HG03103 (cell line): ENCODE measurements around the gene MAD1L1.

ENCODE experiments used
- ATAC-seq: cut with Tn5 transposase; IDR thresholded peaks from one replicate; pipeline ENCODE4 v1.9.1; 2021; ENCODE audit warnings: low read depth; ENCODE audit not compliant: unreplicated experiment

MAD1L1 gene

GRCh38 chr7:1853986-1854865, 378.5 kb downstream of the MAD1L1 start:
- ATAC-seq = no peak

DNA sequence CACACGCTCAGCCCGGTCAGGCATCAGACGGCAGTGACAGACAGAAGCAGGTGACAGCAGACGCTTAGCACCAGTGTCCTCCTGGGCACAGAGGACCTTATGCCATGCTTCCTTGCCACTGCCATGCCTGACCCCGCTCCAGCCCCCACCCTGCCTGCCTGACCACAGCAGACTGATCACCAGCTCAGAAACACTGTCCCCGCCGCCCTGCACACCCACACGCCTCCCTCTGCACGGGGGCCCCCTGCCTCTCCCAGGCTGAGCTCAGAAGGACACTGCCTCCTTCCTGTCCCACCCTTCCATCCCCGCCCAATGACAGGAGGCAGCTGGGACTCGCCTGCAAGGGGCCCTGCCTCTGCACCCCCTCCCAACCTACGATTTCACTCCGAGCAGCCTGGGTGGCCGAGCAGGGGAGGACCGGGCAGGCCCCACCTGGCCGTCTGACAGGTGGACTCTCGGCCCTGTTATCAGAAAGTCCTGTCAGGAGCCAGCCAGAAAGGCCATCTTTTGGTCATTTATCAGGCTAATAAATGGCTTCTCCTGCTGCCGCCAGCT, 379.2 kb downstream of the MAD1L1 start:
- ATAC-seq = no peak

DNA sequence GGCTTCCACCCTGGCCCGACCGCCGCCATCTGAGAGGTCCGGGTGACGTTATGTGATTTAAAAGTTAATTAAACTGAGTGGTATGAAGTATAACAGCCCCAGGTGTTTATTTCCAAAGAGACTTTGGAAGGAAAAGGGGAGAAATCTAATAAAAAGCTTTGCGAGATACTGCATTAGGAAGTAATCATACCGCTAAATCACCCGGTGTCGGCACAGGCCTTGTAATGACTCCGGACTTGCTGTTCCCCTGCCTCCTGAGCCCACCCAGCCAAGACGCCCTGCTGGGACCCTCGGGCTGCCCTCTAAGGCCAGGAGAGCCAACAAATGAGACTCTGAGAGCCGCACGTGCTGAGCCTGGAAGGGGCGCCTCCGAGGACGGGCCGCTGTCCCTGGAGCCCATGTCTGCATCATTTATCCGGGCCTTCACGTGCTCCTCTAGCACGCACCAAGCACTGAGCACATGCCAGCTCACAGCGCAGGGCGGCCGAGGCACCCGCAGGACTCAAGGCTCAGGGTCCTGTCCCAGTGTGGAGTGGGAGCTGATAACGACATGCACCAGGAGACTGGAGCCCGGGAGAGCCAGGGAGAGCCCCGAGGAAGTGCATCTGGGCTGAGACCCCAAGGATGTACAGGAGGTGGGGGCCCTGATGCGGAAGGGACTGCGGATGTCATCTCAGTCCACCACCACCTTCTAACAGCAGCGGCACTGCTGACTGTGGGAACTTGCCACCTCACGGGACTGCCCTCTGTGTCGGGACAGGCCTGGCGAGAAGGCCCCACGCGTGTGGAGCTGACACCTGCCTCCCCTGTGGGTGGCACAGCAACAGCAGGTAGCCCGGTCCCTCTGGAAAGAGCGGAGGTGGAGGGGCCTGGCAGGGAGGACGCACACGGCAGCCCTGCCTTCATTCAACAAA, 380.0 kb downstream of the MAD1L1 start:
- no peak for ATAC-seq

DNA sequence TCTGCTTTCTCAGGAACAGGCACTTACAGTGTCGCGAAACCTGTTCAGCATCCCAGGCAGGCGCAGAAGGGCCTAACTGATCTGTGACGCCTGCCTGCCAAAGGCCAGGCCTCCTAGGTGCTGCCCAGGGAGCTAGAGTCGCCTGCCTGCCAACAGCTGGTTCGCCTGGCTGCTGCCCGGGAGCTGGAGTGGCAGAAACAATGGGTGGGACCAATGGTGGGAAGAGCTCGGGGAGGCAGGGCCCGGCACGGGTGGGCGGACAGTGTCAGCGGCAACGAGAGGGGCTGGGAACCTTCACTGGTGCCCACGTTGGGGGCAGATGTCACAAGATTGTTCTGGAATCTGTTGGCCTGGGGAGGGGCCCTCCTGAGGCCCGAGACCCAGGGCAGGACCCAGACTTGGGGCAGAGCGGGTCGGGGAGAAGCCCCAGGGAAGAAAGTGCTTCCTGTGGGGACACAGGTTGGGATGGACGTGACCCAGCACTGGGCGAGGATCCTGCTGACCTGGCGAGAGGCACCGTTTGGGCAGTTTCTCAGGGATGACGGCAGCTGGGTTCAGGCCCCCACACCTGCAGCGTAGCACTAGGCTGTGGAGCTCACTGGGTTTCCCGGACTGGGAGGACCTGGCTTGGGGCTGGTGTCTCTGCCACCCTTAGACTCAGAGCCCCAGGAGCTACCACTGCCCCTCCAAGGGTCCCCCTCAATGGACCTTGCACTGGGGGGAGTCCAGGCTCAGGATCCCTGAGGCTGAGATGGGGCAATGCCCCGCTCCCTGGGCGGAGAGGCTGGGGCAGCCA, 380.8 kb downstream of the MAD1L1 start:
- no peak for ATAC-seq

DNA sequence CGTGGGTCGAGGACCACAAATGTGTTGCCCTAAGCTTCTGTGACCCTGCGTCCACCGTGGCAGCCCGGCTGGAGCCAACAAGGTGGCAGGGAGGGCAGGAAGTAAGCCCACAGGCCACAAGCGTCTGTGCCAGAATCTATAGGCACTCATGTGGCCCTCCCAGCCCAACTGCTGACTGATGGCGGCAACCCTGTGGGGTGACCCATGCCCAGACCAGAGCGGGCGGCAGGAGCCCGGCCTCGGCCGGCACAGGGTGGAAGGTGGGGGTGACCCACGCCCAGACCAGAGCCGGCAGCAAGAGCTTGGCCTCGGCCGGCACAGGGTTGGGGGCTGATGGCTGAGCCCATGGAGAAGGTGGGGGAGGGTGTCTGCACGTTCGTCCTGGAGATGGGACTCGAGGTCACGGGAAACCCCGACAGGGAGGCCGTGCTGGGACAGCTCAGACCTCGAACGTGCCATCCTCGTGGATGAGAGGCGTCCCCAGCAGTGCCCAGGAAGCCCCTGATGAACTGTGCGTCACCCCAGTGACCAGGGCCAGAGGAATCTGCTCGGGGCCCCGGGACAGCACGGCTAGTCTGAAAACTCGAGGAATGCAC, 381.7 kb downstream of the MAD1L1 start:
- ATAC-seq = no peak

GRCh38 chr7:1850111-1850975, 382.4 kb downstream of the MAD1L1 start:
- no peak for ATAC-seq

DNA sequence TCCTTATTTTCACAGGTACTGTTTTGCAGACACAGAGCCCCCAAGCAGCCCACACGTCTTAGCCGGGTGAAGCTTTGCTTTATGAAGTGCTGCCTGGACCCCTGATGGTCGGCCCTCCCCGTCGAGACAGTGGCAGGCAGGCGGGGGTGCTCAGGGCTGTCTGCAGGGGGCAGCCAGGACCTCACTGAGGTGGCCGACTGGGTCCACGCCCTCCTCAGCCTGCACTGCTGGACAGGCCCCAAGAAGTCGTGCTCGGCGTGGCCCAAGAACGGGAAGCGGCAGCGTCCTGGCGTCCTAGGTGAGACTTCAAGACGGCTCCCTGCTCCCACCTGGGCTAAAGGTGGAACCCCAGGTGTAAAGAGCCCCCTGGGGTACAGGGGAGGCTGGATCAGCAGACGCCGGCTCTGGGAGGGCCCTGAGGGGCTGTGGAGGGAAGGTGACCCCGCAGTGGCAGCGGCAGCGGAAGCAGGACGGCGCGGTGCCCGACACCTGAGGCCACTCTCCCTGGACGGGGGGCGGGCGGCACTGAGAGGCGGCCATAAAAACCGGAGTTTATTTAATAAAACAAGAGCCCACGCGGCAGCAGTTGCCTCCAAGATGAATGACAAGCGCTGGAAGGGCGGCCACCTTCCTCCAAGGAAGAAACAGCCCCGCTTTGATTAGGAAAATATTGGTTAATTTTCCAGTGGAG, 383.2 kb downstream of the MAD1L1 start:
- ATAC-seq = no peak

DNA sequence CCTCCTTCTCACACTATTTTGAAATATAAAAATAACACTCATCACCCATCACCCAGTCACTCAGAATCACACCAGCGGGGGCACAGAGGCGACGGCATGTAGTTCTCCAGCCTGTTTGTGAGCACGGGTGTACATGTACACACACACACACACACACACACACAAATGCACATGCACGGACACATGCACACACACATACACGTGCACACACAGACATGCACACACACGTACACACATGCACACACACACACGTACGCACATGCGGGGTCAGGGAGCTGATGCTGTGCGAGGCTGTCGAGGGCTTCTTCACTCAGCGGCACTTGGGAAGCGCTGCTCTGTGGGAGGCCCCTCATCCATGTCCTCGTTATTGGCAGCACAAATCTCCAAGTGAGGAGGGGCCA, 383.8 kb downstream of the MAD1L1 start:
- no peak for ATAC-seq

DNA sequence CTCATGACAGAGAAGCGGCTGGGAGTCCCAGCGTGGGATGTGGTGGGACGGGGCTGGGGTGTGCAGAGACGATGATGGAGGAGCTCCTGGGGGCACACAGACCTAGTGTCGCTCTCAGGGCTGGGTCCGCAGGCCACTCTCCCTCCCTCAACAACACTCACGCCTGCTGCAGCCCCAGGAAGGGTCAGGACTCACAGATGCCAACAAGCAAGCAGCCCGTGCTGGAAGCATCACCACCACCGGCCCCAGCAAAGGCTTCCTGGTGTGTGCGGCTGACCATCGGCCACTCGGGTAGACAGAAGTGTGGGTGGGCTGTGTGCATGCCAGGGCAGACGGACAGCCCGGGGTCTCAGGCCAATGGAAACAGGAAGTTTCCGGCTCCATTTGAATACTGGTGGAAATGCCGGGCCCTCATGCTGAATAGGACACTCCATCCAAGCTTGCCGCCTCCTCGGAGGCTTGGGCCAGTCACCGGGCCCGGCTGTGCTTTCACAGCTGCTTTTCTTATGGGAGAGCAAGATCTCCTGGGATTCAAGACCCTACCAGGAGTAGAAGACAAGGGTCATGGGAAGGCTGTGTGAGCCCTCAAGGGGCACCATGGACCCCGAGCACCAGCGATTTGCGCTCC, 384.6 kb downstream of the MAD1L1 start:
- ATAC-seq = no peak

- no peak for ATAC-seq
These were observed 385.3 kb downstream of the MAD1L1 start for GRCh38 chr7:1847260-1848001.

- no peak for ATAC-seq
These were observed 386.2 kb downstream of the MAD1L1 start for GRCh38 chr7:1846331-1847065.

DNA sequence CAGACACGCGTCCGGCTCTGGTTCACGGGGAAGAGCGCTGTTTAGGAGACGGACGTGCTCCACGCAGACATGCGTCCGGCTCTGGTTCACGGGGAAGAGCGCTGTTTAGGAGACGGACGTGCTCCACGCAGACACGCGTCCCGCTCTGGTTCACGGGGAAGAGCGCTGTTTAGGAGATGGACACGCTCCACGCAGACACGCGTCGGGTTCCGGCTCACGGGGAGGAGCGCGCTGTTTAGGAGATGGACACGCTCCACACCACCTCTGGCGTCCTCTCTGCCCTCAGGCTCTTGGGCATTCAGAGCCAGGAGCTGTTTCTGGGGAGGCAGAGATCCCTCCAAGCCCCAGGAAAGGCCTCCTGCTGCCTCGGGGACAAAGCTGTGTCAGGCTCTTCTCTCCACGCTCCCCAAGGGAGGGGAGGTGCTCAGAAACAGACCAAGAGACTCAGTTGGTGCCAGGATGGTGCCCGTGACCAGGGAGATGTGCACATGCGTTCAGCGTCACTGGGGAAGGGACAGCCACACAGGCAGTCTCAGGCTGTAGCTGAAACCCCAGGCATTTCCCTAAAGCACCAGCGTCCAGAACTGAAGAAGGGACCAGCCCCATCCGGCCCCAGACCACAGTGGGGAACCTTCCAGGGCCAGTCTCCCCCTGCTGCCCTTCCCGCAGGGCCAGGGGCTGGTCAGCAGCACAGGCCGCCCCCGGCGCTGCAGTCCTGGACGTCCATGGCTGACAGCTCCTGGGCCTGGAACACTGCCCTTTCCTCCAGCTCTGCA, 387.0 kb downstream of the MAD1L1 start:
- no peak for ATAC-seq

GRCh38 chr7:1844951-1845390, 387.8 kb downstream of the MAD1L1 start:
- no peak for ATAC-seq

DNA sequence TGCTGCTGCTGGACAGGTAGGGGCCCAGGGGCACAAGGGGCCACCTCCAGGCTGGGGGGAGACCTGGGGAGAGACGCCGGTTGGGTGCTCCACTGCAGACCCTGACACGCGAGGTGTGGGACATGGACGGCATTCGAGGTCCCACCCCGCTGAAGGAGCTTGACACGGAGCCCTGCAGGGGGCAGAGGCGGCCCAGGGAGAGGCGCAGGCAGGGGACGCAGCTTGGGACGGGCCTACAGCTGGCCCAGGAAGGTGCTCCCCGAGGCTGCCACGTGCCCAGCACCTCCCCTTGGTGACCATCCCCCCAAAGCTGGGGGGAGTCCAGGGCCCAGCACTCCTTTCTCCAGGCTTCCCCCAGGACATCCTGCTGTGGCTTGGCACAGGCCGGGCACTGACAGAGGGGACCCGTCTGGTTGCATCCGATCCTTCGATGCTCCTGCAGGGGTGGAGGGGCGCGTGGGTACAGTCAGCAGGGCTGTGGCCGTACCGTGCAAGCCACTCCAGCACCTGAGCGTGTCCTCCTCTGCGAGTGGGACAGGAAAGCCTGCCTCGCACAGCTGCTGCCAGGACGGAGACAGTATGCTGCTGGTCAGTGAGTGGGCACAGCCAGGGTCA, 388.3 kb downstream of the MAD1L1 start:
- ATAC-seq = no peak

- ATAC-seq = no peak
These were observed 388.8 kb downstream of the MAD1L1 start for GRCh38 chr7:1843921-1844335.
